ENCODE results near the gene SEPTIN1.
A peak's percentile ranks its signal among the peaks of the same experiment; 100 is the strongest.
"Not testable (repeated sequence)": the region's sequence is repeated elsewhere in the genome, so short reads cannot be mapped to it uniquely, and the experiment has no call there.

Gene SEPTIN1

DNA sequence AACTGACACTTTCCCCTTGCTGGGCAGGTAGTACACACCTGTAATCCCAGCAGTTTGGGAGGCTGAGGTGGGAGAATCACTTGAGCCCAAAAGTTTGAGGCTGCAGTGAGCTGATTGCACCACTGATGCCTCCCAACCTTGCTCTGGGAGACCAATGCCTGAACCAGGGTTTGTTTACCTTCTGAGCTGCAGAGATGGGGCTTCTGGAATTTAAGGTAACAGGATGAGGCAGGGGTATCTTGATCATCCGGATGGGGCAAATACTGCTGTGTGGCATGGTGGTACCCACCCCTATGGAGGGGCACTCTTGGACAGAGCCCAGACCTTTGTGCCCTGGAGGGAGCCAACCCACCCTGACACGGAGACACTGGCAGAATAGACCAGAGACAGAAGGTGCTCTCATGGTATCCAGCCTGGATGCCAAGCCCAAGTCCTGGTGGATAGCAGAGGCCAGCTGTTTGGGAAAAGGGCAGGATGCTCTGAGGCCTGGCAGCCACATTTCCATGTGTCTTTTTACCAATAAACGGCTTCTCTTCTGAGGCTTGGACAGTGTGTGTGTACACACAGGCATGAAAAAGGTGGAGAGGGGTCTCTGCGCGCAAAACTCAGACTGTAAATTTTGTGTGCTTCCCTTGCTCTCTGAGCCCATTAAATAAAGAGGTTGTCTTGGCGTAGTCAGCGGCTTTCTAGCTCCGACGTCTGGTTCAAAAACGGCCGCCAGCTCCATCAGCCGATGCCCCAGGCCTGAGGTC is 17.2 kb upstream of the SEPTIN1 start:
- no peak for DNase-seq

DNA sequence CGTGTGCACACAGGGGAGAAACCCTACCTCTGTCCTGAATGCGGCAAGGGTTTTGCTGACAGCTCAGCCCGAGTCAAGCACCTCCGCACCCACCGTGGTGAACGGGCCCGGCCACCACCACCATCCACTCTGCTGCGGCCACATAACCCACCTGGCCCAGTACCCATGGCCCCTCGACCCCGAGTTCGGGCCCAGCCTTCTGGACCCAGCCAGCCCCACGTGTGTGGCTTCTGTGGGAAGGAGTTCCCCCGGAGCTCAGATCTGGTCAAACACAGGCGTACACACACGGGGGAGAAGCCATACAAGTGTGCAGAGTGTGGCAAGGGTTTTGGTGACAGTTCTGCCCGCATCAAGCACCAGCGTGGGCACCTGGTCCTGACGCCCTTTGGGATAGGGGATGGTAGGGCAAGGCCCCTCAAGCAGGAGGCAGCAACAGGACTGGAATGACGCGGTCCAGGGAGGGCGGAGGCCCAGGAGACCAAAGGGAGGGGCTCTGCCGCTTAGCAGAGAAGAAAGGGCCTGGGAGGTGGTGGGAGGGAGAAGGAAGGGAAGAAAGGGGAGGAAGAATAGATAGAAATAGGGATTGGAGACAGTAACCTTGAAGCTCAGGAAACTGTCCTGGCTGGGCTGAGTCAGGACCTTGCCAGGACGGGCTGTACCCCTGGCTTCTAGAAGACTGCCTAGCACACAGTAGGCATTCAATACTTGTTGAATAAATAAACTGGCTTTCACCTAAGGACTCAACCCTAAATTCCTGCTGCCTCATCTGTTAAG is 16.5 kb upstream of the SEPTIN1 start:
- no peak for DNase-seq

- DNase-seq = no peak
Observed at GRCh38 chr16:30397776-30398660, 15.7 kb upstream of the SEPTIN1 start.

DNA sequence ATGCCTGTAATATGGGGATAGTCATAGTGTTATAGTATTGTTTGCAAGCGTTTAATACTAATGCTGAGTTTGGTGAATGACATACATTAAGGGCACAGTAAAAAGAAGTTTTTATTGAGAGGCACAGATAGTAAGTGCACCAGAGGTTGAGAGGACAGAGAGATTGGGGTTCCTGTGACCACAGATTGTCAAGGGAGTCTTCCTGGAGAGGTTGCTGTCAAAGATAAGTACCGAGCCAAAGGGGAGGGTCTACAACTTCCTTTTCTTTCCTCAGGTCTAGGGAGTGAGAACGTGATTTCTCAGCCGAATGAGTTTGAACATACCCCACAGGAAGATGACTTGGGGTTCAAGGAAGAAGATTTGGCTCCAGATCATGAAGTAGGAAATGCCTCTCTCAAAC is 14.7 kb upstream of the SEPTIN1 start:
- no peak for DNase-seq

DNA sequence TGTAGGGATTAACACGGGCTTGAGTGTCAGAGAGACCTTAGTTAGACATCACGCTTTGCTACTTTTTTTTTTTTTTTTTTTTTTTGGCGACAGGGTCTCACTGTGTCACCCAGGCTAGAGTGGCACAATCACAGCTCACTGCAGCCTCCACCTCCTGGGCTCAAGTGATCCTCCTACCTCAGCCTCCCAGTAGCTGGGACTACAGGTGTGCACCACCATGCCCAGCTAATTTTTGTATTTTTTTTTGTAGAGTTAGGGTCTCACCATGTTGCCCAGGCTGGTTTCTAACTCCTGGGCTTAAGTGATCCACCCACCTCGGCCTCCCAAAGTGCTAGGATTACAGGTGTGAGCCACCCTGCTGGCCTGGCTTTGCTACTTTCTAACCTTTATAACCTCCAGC is 14.3 kb upstream of the SEPTIN1 start:
- not testable (repeated sequence) for DNase-seq

GRCh38 chr16:30395992-30396585 is 13.7 kb upstream of the SEPTIN1 start:
- DNase-seq = no peak

- DNase-seq = peak in 1 of 2 experiments; percentile 68
Observed at GRCh38 chr16:30395155-30395991, 13.0 kb upstream of the SEPTIN1 start, which contains the start of gene ZNF48. TSS of gene ZNF48 (plus strand) at chr16:30395420. CDS start at chr16:30395795, 375 bp downstream.

DNA sequence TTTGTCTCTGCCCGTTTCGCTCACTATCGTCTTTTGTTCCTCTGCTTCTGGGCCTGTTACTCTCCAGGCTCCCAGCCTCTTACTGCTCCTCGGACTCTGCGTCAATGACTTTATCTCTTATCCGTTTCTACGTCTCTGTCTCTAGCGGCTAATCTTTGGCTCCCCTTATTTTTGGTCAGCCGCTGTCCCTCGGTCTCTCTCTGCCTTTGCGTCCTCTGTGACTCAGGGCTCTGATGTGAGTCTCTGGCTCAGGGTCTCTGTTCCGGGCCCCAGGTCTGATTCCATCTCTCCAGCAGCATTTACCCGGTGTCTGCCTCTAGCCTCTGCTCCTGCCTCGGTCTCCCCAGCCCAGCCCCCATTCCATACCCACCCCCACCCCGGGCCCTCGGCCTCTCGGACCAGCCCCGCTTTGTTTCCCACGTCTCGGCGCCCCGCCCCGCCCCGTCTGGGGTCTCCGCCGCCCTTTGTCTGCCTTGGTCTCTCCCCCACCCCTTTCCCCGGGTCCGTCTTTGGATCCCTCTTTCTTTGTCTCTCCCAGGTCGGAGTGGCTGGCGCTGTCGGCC is 12.3 kb upstream of the SEPTIN1 start:
- no peak for DNase-seq

GRCh38 chr16:30383521-30383920 is 1.2 kb upstream of the SEPTIN1 start:
- DNase-seq = no peak

DNA sequence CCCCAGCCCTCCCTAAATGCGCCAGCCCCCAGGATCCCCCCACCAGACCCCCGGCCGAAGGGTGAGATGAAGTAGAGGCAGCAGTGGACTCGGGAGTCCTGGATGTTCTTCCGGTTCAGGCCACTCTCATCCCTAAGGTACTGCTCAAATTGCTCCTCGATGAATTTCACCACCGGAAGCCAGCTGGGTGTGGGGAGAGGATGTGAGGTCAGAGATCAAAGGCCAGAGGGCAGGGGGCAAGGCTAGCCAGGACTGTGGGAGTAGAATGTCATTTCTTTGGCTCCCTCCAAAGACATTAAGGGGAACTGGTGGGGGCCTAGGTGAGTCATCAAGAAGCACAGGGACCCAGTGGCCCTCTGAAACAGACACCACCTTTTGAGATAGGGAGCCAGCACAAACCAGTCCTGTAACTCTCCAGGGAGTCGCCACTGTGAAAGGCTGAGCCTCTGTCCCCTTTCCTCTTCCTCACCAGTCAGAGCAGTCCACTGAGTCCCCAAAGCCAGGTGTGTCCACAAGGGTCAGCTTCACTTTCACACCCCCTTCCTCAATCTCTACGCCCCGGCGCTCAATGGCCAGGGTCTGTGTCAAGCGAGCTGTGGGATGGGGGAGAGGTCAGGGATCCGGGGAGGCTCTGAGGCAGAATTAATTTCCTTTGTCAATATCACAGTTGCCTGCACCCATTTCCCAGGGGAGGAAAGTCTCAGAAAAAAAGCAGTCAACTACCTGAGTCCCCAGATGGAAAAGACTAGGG is 895 bp downstream of the SEPTIN1 start:
- DNase-seq = no peak

DNA sequence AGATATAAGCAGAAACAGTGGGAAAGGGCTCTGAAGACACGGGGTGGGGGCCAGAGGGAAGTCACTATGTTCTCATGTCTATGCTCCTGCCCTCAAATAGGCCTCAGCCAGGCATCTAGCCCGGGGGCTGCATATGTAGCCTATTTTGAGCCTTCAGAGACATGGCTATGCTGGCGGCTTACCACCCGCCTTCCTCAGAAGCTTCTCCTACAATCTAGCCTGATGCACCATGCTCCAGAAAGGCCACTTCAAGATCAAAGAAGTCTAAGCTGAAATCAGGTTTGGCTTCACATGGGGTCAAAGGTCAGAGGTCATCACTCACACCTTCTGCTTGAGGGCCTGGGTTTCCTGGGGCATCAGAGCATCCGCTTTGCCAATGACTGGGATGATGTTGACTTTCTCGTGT is 1.6 kb downstream of the SEPTIN1 start:
- no peak for DNase-seq

GRCh38 chr16:30380072-30380802 is 2.1 kb downstream of the SEPTIN1 start:
- DNase-seq = no peak

DNA sequence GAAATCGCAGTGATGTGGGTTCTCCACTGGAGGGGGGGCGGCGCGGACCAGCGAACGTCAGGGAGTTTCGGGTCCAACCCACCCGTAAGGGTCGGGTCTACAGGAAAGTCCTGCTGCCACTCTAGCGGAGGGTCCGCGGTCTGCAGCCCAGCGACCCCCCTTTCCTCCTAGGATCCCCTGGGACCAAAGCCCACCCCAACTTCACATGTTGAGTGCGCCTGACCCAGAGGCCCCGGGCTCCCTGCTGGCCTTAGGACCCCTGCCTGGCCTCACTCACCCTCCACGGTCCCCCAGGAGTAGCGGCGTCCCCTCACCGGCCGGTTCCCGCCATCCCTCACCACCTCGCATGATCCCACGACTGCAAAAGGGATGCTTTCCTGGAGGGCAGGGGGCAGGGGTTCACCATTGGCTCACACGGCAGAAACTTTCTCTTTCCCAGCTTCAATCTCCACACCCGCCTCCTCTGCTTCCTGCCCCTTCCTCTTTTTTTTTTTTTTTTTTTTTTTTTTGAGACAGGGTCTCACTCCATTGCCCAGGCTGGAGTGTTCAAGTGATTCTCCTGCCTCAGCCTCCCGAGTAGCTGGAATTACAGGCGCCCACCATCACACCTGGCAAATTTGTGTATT is 3.1 kb downstream of the SEPTIN1 start:
- no peak for DNase-seq

DNA sequence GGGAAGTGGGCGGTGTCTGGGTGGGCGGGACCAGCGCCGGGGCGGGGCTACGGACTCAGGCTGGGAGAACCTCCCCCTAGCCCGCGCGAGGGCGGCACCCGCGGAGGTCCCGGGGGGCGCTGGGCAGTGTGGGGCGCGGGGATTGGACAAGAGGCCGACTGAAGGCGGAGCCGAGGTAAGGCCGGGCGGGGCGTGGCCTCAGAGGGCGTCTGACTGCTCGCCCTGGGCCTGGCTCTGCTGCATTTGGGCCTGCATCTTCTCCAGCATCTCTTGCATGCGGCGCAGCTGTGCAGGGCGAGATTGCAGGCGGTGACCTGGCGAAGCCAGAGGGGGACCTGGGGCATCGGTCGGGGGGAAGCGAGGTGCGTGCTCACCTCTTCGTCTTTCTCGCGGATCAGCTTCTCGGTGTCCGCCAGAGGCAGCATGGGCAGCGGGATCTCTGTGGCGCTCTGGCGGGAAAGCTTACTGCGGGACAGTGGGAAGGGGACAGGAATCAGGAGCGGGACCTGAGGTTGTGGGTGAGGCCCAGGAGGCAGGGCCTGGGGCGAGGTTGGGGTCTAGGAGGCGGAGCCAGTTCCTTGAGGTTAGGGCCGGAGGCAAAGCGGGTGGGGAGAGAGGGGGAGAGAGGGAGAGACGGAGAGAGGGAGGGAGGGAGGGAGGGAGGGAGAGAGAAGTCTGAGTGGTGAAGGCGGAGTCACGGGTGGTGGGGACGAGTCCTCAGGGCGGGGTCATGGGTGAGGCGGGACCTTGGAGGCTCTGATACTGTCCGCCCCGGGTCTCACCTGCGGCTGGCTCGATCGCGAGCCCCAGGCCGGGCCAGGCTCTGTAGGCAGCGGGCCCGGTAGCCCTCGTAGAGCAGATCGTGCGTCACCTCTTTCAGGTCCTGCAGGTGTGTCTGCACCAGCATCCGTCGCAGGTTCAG is 3.9 kb downstream of the SEPTIN1 start:
- DNase-seq = peak; percentile 91 to 96

- peak in 1 of 2 experiments; percentile 69 for DNase-seq
Observed at GRCh38 chr16:30377812-30378235, 4.5 kb downstream of the SEPTIN1 start.

- DNase-seq = no peak
Observed at GRCh38 chr16:30377050-30377811, 5.1 kb downstream of the SEPTIN1 start.

- no peak for DNase-seq
Observed at GRCh38 chr16:30376461-30376902, 5.9 kb downstream of the SEPTIN1 start.
